ENCODE measurements around the gene DACH1.

GRCh38 chr13:71394176-71394575 lies 472.8 kb downstream of the DACH1 start:
- TF ChIP-seq CTCF (IDR thresholded peaks at IDR 0.05) (no peak), POLR2A (IDR thresholded peaks at IDR 0.05) (no peak)

All from esophagus squamous epithelium (tissue), 4 donors.